Choroid plexus epithelial cell (primary cell): ENCODE results near the gene MAPK8.

Source experiments
- DNase-seq: peaks from one replicate; pipeline ENCODE4 v3.0.0-alpha.2; 2010; ENCODE audit warnings: low read depth
- H3K4me3 ChIP-seq: 2 replicates; pipeline ENCODE4 v1.5.1; 2011; ENCODE audit warnings: low read depth, mild to moderate bottlenecking, control low read depth, low read length, moderate library complexity
- TF ChIP-seq, protein P1 (sequence below): conservative IDR thresholded peaks from 2 replicates; pipeline ENCODE4 v1.5.1; 2011; ENCODE audit warnings: low read depth, mild to moderate bottlenecking, control low read depth, inconsistent platforms, low read length, moderate library complexity

The MAPK8 gene

DNA sequence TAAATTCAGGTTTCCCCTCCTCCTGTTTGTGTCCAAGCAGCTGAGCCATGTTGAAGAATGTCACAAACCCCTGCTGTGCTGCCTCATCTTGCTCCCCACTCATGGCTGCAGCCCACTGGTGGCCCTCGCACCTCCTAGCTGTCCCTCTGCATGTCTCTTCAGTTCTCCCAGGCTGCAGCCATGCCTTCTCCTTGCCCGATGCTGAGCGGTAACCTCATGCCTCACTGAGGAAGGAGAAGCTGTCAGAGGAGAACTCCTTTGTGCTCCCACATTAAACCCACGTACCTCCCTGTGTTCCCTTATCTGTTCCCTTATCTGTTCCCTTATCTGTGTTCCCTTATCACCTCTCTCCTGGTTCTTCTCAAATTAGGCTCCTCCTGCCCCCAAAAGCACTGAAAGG is 21.7 kb upstream of the MAPK8 start:
- TF ChIP-seq, protein P1, sequence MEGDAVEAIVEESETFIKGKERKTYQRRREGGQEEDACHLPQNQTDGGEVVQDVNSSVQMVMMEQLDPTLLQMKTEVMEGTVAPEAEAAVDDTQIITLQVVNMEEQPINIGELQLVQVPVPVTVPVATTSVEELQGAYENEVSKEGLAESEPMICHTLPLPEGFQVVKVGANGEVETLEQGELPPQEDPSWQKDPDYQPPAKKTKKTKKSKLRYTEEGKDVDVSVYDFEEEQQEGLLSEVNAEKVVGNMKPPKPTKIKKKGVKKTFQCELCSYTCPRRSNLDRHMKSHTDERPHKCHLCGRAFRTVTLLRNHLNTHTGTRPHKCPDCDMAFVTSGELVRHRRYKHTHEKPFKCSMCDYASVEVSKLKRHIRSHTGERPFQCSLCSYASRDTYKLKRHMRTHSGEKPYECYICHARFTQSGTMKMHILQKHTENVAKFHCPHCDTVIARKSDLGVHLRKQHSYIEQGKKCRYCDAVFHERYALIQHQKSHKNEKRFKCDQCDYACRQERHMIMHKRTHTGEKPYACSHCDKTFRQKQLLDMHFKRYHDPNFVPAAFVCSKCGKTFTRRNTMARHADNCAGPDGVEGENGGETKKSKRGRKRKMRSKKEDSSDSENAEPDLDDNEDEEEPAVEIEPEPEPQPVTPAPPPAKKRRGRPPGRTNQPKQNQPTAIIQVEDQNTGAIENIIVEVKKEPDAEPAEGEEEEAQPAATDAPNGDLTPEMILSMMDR = no peak
- no peak for DNase-seq
- H3K4me3 ChIP-seq = no peak overlapping the region

DNA sequence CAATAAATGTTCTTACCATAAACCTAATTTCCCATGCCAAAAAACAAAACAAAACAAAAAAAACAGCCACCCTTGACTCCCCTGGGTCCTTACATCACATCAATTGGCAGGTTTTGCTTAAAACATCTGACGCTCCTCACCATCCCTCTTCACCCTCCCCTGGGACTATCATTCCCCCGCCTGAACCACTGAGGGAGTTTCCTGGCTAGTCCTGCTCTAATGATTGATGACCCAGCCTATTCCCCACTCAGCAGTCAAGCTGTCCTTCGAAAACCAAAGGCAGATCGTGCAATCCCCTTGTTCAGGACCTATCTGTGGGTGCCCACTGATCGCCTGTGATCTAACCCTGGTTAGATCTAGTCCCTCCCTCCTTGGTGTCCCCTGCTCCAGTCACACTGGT is 20.8 kb upstream of the MAPK8 start:
- TF ChIP-seq, protein P1 = no peak
- H3K4me3 ChIP-seq = no peak overlapping the region
- DNase-seq = no peak

DNA sequence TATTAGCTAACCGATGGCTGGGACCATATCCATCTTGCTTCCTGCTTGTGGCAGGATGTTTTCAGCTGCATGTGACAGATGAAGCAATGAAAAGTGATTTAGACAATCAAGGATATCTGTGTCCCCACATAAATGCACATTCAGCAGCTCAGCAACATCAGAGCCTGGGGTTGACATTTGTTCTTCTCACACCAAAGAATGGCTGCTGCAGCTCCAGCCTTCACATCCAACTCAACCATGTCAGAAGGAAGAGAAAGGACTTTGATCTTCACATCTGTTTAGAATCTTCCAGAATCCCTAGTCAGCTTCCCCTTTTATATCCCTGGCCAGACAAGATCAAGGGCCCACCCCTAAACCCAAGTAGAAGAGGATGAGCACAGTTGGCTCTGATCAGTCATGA is 20.1 kb upstream of the MAPK8 start:
- TF ChIP-seq, protein P1 = no peak
- no peak for DNase-seq
- no peak overlapping the region for H3K4me3 ChIP-seq

DNA sequence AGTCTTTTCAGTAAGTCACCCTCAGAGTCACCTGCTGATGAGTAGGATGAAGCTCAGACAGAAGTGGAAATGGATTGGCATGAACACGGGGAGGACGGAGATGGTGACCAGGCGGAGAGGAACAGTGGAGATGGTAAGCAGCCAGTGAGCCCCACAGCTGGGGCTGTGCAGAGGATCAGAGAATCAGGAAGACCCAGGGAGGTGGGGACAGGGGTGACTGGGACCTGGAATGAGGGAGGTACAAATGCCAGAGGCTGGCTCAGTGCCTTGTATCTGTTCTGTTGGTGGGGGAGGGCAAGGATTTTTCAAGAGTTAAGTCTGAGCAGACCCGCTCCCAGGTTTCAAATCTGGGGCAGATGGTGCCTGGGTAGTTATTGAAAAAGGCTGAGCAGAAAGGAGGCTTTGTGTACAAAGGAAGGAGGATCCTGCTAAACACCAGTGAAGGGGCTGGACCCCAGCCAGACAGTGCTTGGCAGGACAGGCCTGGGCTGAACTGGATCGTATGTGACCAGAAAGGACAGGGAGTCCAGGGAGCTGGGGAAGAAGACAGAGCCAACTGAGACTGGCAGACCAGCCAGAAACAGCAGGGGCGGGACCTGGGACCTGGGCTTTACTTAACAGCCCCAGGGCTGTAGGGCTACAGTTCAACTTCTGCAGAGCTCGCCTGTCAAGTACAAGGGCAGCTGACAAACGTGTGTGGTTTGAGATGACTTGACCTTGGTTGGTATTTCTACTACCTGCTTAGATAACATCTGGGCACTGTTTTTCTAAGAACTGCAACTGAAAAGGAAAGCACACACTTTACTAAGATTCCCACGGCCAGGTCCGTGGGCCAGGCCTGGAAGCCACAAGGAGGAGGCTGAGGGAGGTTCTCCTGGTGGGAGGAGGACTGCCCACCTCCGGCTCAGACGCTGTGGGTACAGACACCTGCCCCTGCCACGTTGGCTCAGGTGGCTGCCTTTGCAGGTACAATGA is 18.8 kb upstream of the MAPK8 start:
- no peak overlapping the region for H3K4me3 ChIP-seq
- TF ChIP-seq, protein P1 = no peak
- DNase-seq = no peak

DNA sequence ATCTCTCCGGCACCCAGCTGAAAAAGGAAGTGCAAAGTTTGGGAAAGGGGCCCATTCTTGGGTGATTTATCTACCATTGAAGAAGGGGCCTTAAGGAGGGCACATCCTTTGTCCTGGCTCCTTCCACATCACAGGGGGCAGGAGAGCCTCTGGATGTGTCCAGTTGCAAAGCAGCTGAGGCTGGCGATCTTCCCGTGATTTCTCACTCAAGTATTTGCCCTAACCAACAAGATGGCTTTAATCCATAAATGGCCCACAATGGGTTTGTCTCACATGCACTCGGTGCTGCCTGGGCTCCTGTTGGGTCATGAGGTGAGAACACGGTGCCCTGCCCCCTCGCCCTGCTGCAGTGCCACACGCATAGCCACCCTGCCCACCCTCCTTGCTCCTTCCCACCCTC is 17.8 kb upstream of the MAPK8 start:
- DNase-seq = no peak
- no peak overlapping the region for H3K4me3 ChIP-seq
- TF ChIP-seq, protein P1 = no peak

DNA sequence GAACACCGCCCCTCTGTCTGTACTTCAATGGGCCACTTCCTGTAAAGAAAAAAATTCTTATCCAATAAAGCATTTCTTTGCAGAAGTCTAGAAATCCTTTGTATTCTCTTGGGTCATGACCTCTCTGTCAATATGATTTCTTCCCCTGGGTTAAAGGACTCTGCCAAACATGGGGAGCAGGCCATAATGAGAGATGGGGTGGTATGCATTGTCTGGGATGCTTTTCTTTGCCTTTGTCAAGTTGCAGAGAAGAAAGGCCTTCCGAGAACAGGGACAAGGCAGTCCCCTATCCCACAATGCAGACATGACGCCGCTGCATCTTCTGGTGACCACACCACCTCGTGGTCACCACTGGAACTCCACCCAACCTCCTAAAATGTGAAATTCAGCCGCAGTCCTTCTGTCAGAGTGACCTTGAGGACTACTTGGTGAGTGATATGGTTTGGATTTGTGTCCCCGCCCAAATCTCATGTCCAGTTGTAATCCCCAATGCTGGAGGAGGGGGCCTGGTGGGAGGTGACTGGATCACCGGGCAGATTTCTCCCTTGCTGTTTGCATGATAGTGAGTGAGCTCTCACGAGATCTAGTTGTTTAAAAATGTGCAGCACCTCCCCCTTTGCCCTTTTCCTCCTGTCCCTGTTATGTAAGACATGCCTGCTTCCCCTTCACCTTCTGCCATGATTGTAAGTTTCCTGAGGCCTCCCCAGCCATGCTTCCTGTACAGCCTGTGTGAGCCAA is 16.8 kb upstream of the MAPK8 start:
- peak; percentile 63 for DNase-seq
- TF ChIP-seq, protein P1 = peak; percentile 91
- no peak overlapping the region for H3K4me3 ChIP-seq
